Raji (cell line): ENCODE measurements around the gene TTC31.

Experiments
- POLR2A ChIP-seq: IDR thresholded peaks from 2 replicates; pipeline ENCODE4 v1.6.1; 2011; ENCODE audit warnings: low read depth, low read length, control low read depth; ENCODE audit not compliant: insufficient read depth

Gene TTC31

GRCh38 chr2:74498500-74499266, 15.8 kb downstream of the TTC31 start:
- TF ChIP-seq POLR2A = no peak

- no peak for TF ChIP-seq POLR2A
These were observed 16.5 kb downstream of the TTC31 start, which contains the start of gene LBX2 for GRCh38 chr2:74499267-74499939. LBX2 (minus strand) TSS chr2:74499603; CDS start chr2:74499537, 66 bp downstream.

GRCh38 chr2:74499940-74500577, 17.2 kb downstream of the TTC31 start:
- TF ChIP-seq POLR2A = no peak

GRCh38 chr2:74500578-74500946, 17.7 kb downstream of the TTC31 start:
- TF ChIP-seq POLR2A = no peak

- TF ChIP-seq POLR2A = no peak
These were observed 18.6 kb downstream of the TTC31 start for GRCh38 chr2:74501335-74502071.

- no peak for TF ChIP-seq POLR2A
These were observed 19.4 kb downstream of the TTC31 start for GRCh38 chr2:74502147-74502719.

- TF ChIP-seq POLR2A = peak; percentile 46; the same call in 1 of the 2 replicates
These were observed 20.0 kb downstream of the TTC31 start for GRCh38 chr2:74502720-74503505.

- no peak for TF ChIP-seq POLR2A
These were observed 20.9 kb downstream of the TTC31 start for GRCh38 chr2:74503506-74504475.

GRCh38 chr2:74504591-74504990, 21.7 kb downstream of the TTC31 start:
- no peak for TF ChIP-seq POLR2A

GRCh38 chr2:74505448-74506246, 22.8 kb downstream of the TTC31 start:
- no peak for TF ChIP-seq POLR2A

- peak; percentile 77 for TF ChIP-seq POLR2A
These were observed 24.5 kb downstream of the TTC31 start, which contains the start of gene PCGF1 for GRCh38 chr2:74507145-74507925. PCGF1 (minus strand) TSS chr2:74507695; CDS start chr2:74507668, 27 bp downstream.
